Neural crest cell (in vitro differentiated cells): ENCODE measurements around the gene KIF3A. TPM values are rescaled to one million over a fixed set of nuclear protein-coding genes. Genes with fewer than 3 reads are reported as not detected.

Experiments used
- DNase-seq: peaks from one replicate; pipeline ENCODE4 v3.0.0; 2021; ENCODE audit warnings: low read depth, mixed read lengths, low spot score
- H3K27ac Mint-ChIP-seq: one replicate; pipeline ENCODE4 v1.8.0; 2021; ENCODE audit warnings: mild to moderate bottlenecking, mixed read lengths; ENCODE audit not compliant: unreplicated experiment
- H3K27me3 Mint-ChIP-seq: 2 replicates; pipeline ENCODE4 v1.8.0; 2021; ENCODE audit warnings: low read depth, mild to moderate bottlenecking, mixed read lengths
- H3K36me3 Mint-ChIP-seq: 2 replicates; pipeline ENCODE4 v1.8.0; 2021; ENCODE audit warnings: low read depth, mild to moderate bottlenecking, mixed read lengths
- H3K4me1 Mint-ChIP-seq: 2 replicates; pipeline ENCODE4 v1.8.0; 2021; ENCODE audit warnings: mixed read lengths
- H3K4me3 Mint-ChIP-seq: one replicate; pipeline ENCODE4 v1.8.0; 2021; ENCODE audit warnings: mild to moderate bottlenecking, mixed read lengths
- H3K9me3 Mint-ChIP-seq: 2 replicates; pipeline ENCODE4 v1.8.0; 2021; ENCODE audit warnings: mixed read lengths
- total RNA-seq: library from RNA; stranded (reverse); gene quantifications from 2 replicates; pipeline ENCODE4 v1.2.1, GENCODE V29; 2021
- TF ChIP-seq, protein P1 (sequence below): fragments of 200-600 bp; sonication (generic); conservative IDR thresholded peaks from 2 replicates; pipeline ENCODE4 v1.5.0; 2021; ENCODE audit warnings: antibody characterized with exemption, mild to moderate bottlenecking

KIF3A gene
- total RNA-seq, 1 donor from 2014 or later, result 23.8 TPM

DNA sequence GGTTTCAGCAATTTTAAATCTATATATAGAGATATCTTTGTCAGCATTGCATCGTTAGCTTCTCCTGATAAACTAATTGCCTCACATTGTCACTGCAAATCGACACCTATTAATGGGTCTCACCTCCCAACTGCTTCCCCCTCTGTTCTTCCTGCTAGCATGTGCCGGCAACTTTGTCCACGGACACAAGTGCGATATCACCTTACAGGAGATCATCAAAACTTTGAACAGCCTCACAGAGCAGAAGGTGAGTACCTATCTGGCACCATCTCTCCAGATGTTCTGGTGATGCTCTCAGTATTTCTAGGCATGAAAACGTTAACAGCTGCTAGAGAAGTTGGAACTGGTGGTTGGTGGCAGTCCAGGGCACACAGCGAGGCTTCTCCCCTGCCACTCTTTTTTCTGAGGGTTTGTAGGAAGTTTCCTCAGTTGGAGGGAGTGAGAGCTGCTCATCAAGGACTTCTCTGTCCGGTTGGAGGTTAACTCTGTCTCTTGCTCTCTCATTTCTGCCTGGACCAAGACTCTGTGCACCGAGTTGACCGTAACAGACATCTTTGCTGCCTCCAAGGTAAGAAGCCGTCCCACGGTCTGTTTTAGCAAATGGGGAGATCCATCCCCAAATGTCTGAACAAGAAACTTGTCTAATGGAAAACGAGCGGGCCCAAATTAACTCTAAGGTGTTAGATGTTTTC is 63.3 kb downstream of the KIF3A start, which contains the start of gene IL4:
IL4 (plus strand) TSS at position 51 of the 692 bp plus-strand sequence; CDS start at position 113, 62 bp downstream.
- no peak for DNase-seq
- no peak within 1 kb of the TSS for H3K27ac Mint-ChIP-seq
- H3K9me3 Mint-ChIP-seq, result peaks cover 3% of the 10 kb centered on the region
- H3K4me3 Mint-ChIP-seq, result no peak within 1 kb of the TSS
- H3K4me1 Mint-ChIP-seq, result peaks cover 5% of the 10 kb centered on the region
- no peaks in the 10 kb centered on the region for H3K36me3 Mint-ChIP-seq
- H3K27me3 Mint-ChIP-seq, result no peaks in the 10 kb centered on the region
- TF ChIP-seq, protein P1, sequence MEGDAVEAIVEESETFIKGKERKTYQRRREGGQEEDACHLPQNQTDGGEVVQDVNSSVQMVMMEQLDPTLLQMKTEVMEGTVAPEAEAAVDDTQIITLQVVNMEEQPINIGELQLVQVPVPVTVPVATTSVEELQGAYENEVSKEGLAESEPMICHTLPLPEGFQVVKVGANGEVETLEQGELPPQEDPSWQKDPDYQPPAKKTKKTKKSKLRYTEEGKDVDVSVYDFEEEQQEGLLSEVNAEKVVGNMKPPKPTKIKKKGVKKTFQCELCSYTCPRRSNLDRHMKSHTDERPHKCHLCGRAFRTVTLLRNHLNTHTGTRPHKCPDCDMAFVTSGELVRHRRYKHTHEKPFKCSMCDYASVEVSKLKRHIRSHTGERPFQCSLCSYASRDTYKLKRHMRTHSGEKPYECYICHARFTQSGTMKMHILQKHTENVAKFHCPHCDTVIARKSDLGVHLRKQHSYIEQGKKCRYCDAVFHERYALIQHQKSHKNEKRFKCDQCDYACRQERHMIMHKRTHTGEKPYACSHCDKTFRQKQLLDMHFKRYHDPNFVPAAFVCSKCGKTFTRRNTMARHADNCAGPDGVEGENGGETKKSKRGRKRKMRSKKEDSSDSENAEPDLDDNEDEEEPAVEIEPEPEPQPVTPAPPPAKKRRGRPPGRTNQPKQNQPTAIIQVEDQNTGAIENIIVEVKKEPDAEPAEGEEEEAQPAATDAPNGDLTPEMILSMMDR, result no peak

DNA sequence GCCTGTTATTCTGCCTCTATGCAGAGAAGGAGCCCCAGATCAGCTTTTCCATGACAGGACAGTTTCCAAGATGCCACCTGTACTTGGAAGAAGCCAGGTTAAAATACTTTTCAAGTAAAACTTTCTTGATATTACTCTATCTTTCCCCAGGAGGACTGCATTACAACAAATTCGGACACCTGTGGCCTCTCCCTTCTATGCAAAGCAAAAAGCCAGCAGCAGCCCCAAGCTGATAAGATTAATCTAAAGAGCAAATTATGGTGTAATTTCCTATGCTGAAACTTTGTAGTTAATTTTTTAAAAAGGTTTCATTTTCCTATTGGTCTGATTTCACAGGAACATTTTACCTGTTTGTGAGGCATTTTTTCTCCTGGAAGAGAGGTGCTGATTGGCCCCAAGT is 63.9 kb downstream of the KIF3A start:
- H3K27me3 Mint-ChIP-seq, result no peaks in the 10 kb centered on the region
- no peaks in the 10 kb centered on the region for H3K36me3 Mint-ChIP-seq
- peaks cover 5% of the 10 kb centered on the region for H3K4me1 Mint-ChIP-seq
- DNase-seq, result no peak
- TF ChIP-seq, protein P1, result no peak
- peaks cover 3% of the 10 kb centered on the region for H3K9me3 Mint-ChIP-seq
- no peak overlapping the region for H3K27ac Mint-ChIP-seq
- no peak overlapping the region for H3K4me3 Mint-ChIP-seq

DNA sequence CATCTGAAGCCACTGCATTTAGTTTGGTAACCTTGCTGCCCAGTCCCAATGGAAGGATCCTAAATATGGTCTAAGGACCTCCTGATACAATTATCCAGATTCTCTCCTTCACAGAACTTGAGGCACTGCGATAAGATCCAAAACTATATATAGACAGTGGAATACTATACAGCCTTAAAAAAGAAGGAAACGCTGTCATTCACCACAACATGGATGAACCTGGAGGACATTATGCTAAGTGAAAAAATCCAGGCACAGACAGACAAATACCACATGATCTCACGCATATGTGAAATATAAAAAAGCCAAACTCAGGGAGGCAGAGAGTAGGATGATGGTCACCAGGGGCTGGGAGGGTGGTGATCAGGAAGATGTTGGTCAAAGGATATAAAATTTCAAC is 66.3 kb downstream of the KIF3A start:
- H3K4me1 Mint-ChIP-seq, result peaks cover 8% of the 10 kb centered on the region
- H3K4me3 Mint-ChIP-seq, result no peak overlapping the region
- no peaks in the 10 kb centered on the region for H3K27me3 Mint-ChIP-seq
- H3K27ac Mint-ChIP-seq, result no peak overlapping the region
- peaks cover 3% of the 10 kb centered on the region for H3K9me3 Mint-ChIP-seq
- DNase-seq, result no peak
- TF ChIP-seq, protein P1, result no peak
- no peaks in the 10 kb centered on the region for H3K36me3 Mint-ChIP-seq

DNA sequence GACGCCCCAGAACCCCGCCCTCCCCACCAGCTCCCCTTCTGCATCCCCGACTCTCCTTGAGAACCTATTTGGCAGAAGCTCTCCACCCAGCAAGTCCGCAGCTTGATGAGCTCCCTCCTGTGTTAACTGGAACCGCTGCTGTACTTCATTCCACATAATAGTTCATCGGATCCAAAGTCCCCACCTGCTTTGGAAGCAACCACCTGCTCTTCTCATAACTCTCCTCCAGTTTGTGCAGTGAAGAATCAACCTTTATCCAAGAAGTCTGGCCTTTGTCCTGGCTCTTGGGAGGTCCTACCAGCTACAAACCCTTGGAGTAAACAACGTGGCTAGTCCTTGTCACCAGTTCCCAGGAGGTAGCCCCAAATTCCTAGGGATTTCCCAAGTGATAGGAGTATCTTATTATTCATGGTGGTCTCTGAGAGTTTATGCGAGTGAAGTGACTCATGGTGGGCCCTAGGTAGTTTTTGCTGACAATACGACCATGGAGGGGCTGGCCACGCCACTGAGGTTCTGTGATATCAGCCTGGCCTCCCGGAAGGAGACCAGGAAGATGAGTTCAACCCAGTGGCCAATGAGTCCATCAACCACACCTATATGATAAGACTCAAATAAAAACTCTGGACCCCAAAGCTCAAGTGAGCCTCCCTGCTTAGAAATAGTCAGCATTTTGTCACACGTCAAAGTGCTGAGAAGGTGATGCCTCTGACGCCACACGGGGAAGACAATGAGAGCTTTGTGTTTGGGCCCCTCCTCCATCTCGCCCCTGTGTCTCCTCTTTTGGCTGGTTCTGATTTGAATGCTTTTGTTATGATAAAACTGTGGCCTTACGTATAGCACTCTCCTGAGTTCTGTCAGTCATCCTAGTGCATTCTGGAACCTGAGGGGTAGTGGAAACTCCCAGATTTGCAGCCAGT is 67.1 kb downstream of the KIF3A start:
- DNase-seq, result no peak
- TF ChIP-seq, protein P1, result no peak

DNA sequence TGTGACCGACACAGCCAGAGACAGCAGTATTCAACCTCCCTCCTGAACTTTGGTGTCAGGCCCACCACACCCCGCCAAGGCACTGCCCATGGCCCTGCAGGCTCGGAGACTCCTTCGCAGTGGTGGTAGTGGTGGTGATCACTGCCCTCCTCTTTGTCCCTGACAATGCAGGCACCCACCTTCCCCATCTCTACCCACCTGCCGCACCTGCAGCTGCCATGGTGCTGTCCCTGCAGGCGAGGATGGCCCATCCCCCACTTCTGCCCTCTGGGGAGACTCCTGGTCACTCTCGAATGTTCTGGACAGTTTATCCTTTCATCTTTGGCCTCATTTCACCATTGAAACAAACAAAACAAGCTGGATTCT is 67.9 kb downstream of the KIF3A start:
- TF ChIP-seq, protein P1, result no peak
- Mint-ChIP-seq H3K27ac (peak overlapping the region; percentile 81), H3K36me3 (no peaks in the 10 kb centered on the region), H3K4me3 (no peak overlapping the region), H3K9me3 (peaks cover 3% of the 10 kb centered on the region), H3K27me3 (no peaks in the 10 kb centered on the region), H3K4me1 (peaks cover 19% of the 10 kb centered on the region)
- DNase-seq, result no peak

More for the DNA sequence above, 67.1 kb downstream of the KIF3A start:
- H3K27me3 Mint-ChIP-seq, result no peaks in the 10 kb centered on the region
- no peak overlapping the region for H3K4me3 Mint-ChIP-seq
- H3K9me3 Mint-ChIP-seq, result peaks cover 3% of the 10 kb centered on the region
- peaks cover 15% of the 10 kb centered on the region for H3K4me1 Mint-ChIP-seq
- peak overlapping the region; percentile 81 for H3K27ac Mint-ChIP-seq
- H3K36me3 Mint-ChIP-seq, result no peaks in the 10 kb centered on the region
